MCF 10A (cell line): ENCODE measurements around the gene SCD. TPM values are rescaled to one million over a fixed set of nuclear protein-coding genes. Genes with fewer than 3 reads are reported as not detected.

Source experiments
- BruUV-seq: library from RNA; stranded (reverse); fragments of 400-500 nt; replicated peaks from 2 replicates; lab custom pipeline; 2021; lab: Mats Ljungman, UMichigan
- CTCF ChIA-PET: fragments of 300-600 bp; sonication (Branson Sonifier 250); formaldehyde crosslinking; extraction: SDS; loops from one replicate; lab custom pipeline; 2021; ENCODE audit warnings: antibody characterized with exemption, inconsistent platforms; lab: Yijun Ruan, JAX
- POLR2A ChIA-PET: fragments of 300-600, 350-650 bp; sonication (Branson Sonifier 250); formaldehyde crosslinking; extraction: SDS; loops from one replicate; lab custom pipeline; 2020; ENCODE audit warnings: antibody characterized with exemption, inconsistent platforms; lab: Yijun Ruan, JAX
- DNase-seq: peaks from one replicate; pipeline ENCODE4 v3.0.0-alpha.2; 2018; ENCODE audit not compliant: unreplicated experiment
- H3K27ac Mint-ChIP-seq: one replicate; pipeline ENCODE4 v1.8.0; 2022; ENCODE audit warnings: mild to moderate bottlenecking, low read depth, mixed read lengths; ENCODE audit not compliant: unreplicated experiment
- H3K27me3 Mint-ChIP-seq: one replicate; pipeline ENCODE4 v1.8.0; 2022; ENCODE audit warnings: mixed read lengths; ENCODE audit not compliant: insufficient read depth, unreplicated experiment
- H3K36me3 Mint-ChIP-seq: one replicate; pipeline ENCODE4 v1.8.0; 2022; ENCODE audit warnings: mild to moderate bottlenecking, moderate library complexity, mixed read lengths; ENCODE audit not compliant: insufficient read depth, unreplicated experiment
- H3K4me1 Mint-ChIP-seq: one replicate; pipeline ENCODE4 v1.8.0; 2022; ENCODE audit warnings: mixed read lengths; ENCODE audit not compliant: insufficient read depth, unreplicated experiment
- H3K4me3 Mint-ChIP-seq: one replicate; pipeline ENCODE4 v1.8.0; 2022; ENCODE audit warnings: mild to moderate bottlenecking, moderate library complexity, mixed read lengths; ENCODE audit not compliant: unreplicated experiment
- H3K9me3 Mint-ChIP-seq: one replicate; pipeline ENCODE4 v1.8.0; 2022; ENCODE audit warnings: mixed read lengths; ENCODE audit not compliant: unreplicated experiment
- CTCF ChIP-seq: fragments of 200-600 bp; IDR thresholded peaks from one replicate; pipeline ENCODE4 v1.8.0; 2022; ENCODE audit warnings: antibody characterized with exemption, mild to moderate bottlenecking; ENCODE audit not compliant: unreplicated experiment
- intact Hi-C: fragments of 100-400 bp; cut with micrococcal nuclease; formaldehyde crosslinking; loops from 2 replicates; pipeline ENCODE4 v1.14.1; 2022
- total RNA-seq: library from RNA; stranded (reverse); gene quantifications from 2 replicates; pipeline ENCODE4 v1.2.3, GENCODE V29; 2022

SCD gene
- total RNA-seq, 1 experiment from 2014 or later, result 179 TPM

- ChIA-PET CTCF (interaction anchor here (1.4 kb wide), 1 partner anchor 14 kb away, joined by 3 read pairs; no protein-coding TSS in a partner anchor), POLR2A (interaction anchor here (0.7 to 16.6 kb wide), 2 partner anchors 9 to 64 kb away, joined by 4 to 493 read pairs; no protein-coding TSS in a partner anchor)
- Mint-ChIP-seq H3K4me3 (no peak overlapping the region), H3K27ac (peak overlapping the region; percentile 84), H3K9me3 (no peaks in the 10 kb centered on the region), H3K27me3 (no peaks in the 10 kb centered on the region), H3K4me1 (peaks cover 40% of the 10 kb centered on the region), H3K36me3 (peaks cover 96% of the 10 kb centered on the region)
- intact Hi-C loops, result no loop called here
- no TSS peak for BruUV-seq
- no peak for TF ChIP-seq CTCF
- no peak for DNase-seq
Measured at GRCh38 chr10:100356067-100357017, 9.3 kb downstream of the SCD start.

- CTCF ChIA-PET, result no interaction called here
- no peak overlapping the region for H3K4me3 Mint-ChIP-seq
- POLR2A ChIA-PET, result no interaction called here
- H3K4me1 Mint-ChIP-seq, result peaks cover 45% of the 10 kb centered on the region
- no peak for TF ChIP-seq CTCF
- H3K27ac Mint-ChIP-seq, result peak overlapping the region; percentile 25
- no TSS peak for BruUV-seq
- no peaks in the 10 kb centered on the region for H3K9me3 Mint-ChIP-seq
- peaks cover 96% of the 10 kb centered on the region for H3K36me3 Mint-ChIP-seq
- intact Hi-C loops, result no loop called here
- DNase-seq, result no peak
- no peaks in the 10 kb centered on the region for H3K27me3 Mint-ChIP-seq
Measured at GRCh38 chr10:100357059-100357858, 10.2 kb downstream of the SCD start.

- ChIA-PET CTCF (interaction anchor here (1.0 to 1.7 kb wide), 3 partner anchors 11 to 16 kb away, joined by 3 to 13 read pairs (median 8); partner anchors contain the start of gene SCD), POLR2A (interaction anchor here (0.6 to 13.8 kb wide), 5 partner anchors 9 to 176 kb away, joined by 4 to 493 read pairs (median 16); partner anchors contain the start of gene SCD)
- H3K27me3 Mint-ChIP-seq, result no peaks in the 10 kb centered on the region
- H3K36me3 Mint-ChIP-seq, result peaks cover 83% of the 10 kb centered on the region
- peaks cover 63% of the 10 kb centered on the region for H3K4me1 Mint-ChIP-seq
- no peak for DNase-seq
- no peak overlapping the region for H3K4me3 Mint-ChIP-seq
- BruUV-seq, result no TSS peak
- TF ChIP-seq CTCF, result no peak
- intact Hi-C loops, result no loop called here
- no peaks in the 10 kb centered on the region for H3K9me3 Mint-ChIP-seq
- H3K27ac Mint-ChIP-seq, result peak overlapping the region; percentile 2
Measured at GRCh38 chr10:100359030-100359432, 12.0 kb downstream of the SCD start.
